HepG2 (cell line): ENCODE data around the gene CCNB1. TPM values are rescaled to one million over a fixed set of nuclear protein-coding genes. Genes with fewer than 3 reads are reported as not detected.

Experiments
- CCAR2 ChIP-seq: fragments of 200-400 bp; formaldehyde crosslinking; optimal IDR thresholded peaks from 2 replicates; pipeline ENCODE3; 2018; ENCODE audit warnings: low read depth, mild to moderate bottlenecking, low read length, moderate library complexity
- JDP2 ChIP-seq: sonication (generic); formaldehyde crosslinking; IDR thresholded peaks from 2 replicates; pipeline ENCODE4 v1.8.1; 2022; ENCODE audit warnings: missing genetic modification reagents, borderline replicate concordance
- KLF12 ChIP-seq: sonication (generic); formaldehyde crosslinking; IDR thresholded peaks from 2 replicates; pipeline ENCODE4 v1.4.0; 2020; ENCODE audit warnings: missing genetic modification reagents, borderline replicate concordance
- SMC3 ChIP-seq: IDR thresholded peaks from 2 replicates; pipeline ENCODE4 v1.6.1; 2011; ENCODE audit warnings: low read length, improper control_type of control experiment
- SNRNP70 ChIP-seq: fragments of 200-400 bp; formaldehyde crosslinking; IDR thresholded peaks from 2 replicates; pipeline ENCODE4 v1.6.1; 2017; ENCODE audit warnings: mild to moderate bottlenecking, low read depth, low read length, moderate library complexity
- SOX6 ChIP-seq, 2 experiments: fragments of 450-650 bp in 1 of 2; sonication (generic) in 1 of 2; formaldehyde crosslinking in 1 of 2; IDR thresholded peaks; 2 replicates each; pipeline versions ENCODE4 v1.4.0 to v1.6.1; 2017 to 2020; ENCODE audit warnings: antibody characterized with exemption in 1 of 2, mild to moderate bottlenecking in 1 of 2, missing genetic modification reagents in 1 of 2
- STAG1 ChIP-seq: sonication (generic); formaldehyde crosslinking; IDR thresholded peaks from 2 replicates; pipeline ENCODE4 v1.4.0; 2020; ENCODE audit warnings: missing genetic modification reagents
- THYN1 ChIP-seq: sonication (generic); formaldehyde crosslinking; IDR thresholded peaks from 2 replicates; pipeline ENCODE4 v1.8.1; 2023; ENCODE audit warnings: low read depth, mild to moderate bottlenecking, moderate library complexity, missing genetic modification reagents, borderline replicate concordance
- ZC3H4 ChIP-seq: sonication (generic); formaldehyde crosslinking; IDR thresholded peaks from 2 replicates; pipeline ENCODE4 v1.4.0; 2020; ENCODE audit warnings: missing genetic modification reagents, borderline replicate concordance
- ZNF101 ChIP-seq: sonication (generic); formaldehyde crosslinking; IDR thresholded peaks from 2 replicates; pipeline ENCODE4 v1.4.0; 2020; ENCODE audit warnings: mild to moderate bottlenecking, low read depth, missing genetic modification reagents, borderline replicate concordance
- ZNF343 ChIP-seq: sonication (generic); formaldehyde crosslinking; IDR thresholded peaks from 2 replicates; pipeline ENCODE4 v1.4.0; 2020; ENCODE audit warnings: mild to moderate bottlenecking, missing genetic modification reagents
- ZNF569 ChIP-seq: sonication (generic); formaldehyde crosslinking; IDR thresholded peaks from 2 replicates; pipeline ENCODE4 v1.5.0; 2020; ENCODE audit warnings: mild to moderate bottlenecking, missing genetic modification reagents, moderate library complexity, borderline replicate concordance
- polyA plus RNA-seq, 8 experiments: library from polyadenylated mRNA; depleted of rRNA in 3 of 8; stranded (reverse) in 7 of 8; unstranded in 1 of 8; fragments of >200 nt; fragmentation: Illumina TruSeq in 4 of 8; extraction: Trizol in 4 of 8; gene quantifications; 2 replicates each; pipeline versions ENCODE4 v1.2.1 to v1.2.3, GENCODE V29; 2011 to 2016; ENCODE audit warnings: low read depth in 4 of 8, missing spikeins in 1 of 8, mixed read lengths in 1 of 8; ENCODE audit not compliant: insufficient read depth in 1 of 8
- total RNA-seq, 5 experiments: library from RNA; depleted of rRNA; stranded (reverse); fragments of >200 nt; fragmentation: Illumina TruSeq; extraction: Trizol; gene quantifications; 2 replicates each; pipeline ENCODE4 v1.2.3, GENCODE V29; 2016; ENCODE audit warnings: low read depth in 1 of 5
- TF ChIP-seq, protein P1 (sequence below): sonication (generic); formaldehyde crosslinking; IDR thresholded peaks from 2 replicates; pipeline ENCODE4 v1.4.0; 2020; ENCODE audit warnings: missing genetic modification reagents
- TF ChIP-seq, protein P2 (sequence below): sonication (generic); formaldehyde crosslinking; IDR thresholded peaks from 2 replicates; pipeline ENCODE4 v1.4.0; 2020; ENCODE audit warnings: mild to moderate bottlenecking, missing genetic modification reagents
- TF ChIP-seq, protein P3 (sequence below): sonication (generic); formaldehyde crosslinking; IDR thresholded peaks from 2 replicates; pipeline ENCODE4 v1.4.0; 2020; ENCODE audit warnings: missing genetic modification reagents
- TF ChIP-seq, protein P4 (sequence below): sonication (generic); formaldehyde crosslinking; IDR thresholded peaks from 2 replicates; pipeline ENCODE4; 2020; ENCODE audit warnings: missing genetic modification reagents, mild to moderate bottlenecking, borderline replicate concordance
- TF ChIP-seq, protein P5 (sequence below): sonication (generic); formaldehyde crosslinking; IDR thresholded peaks from 2 replicates; pipeline ENCODE4 v1.5.0; 2020; ENCODE audit warnings: missing genetic modification reagents
- TF ChIP-seq, protein P6 (sequence below): sonication (generic); formaldehyde crosslinking; IDR thresholded peaks from 2 replicates; pipeline ENCODE4 v1.5.1; 2020; ENCODE audit warnings: mild to moderate bottlenecking, missing genetic modification reagents, moderate library complexity

Gene CCNB1
- total and polyA plus RNA-seq, 2 of the 13 experiments (the other 11 are each of a cell fraction or from before 2014, with no cell fraction given) = 82.3 to 316 TPM

DNA sequence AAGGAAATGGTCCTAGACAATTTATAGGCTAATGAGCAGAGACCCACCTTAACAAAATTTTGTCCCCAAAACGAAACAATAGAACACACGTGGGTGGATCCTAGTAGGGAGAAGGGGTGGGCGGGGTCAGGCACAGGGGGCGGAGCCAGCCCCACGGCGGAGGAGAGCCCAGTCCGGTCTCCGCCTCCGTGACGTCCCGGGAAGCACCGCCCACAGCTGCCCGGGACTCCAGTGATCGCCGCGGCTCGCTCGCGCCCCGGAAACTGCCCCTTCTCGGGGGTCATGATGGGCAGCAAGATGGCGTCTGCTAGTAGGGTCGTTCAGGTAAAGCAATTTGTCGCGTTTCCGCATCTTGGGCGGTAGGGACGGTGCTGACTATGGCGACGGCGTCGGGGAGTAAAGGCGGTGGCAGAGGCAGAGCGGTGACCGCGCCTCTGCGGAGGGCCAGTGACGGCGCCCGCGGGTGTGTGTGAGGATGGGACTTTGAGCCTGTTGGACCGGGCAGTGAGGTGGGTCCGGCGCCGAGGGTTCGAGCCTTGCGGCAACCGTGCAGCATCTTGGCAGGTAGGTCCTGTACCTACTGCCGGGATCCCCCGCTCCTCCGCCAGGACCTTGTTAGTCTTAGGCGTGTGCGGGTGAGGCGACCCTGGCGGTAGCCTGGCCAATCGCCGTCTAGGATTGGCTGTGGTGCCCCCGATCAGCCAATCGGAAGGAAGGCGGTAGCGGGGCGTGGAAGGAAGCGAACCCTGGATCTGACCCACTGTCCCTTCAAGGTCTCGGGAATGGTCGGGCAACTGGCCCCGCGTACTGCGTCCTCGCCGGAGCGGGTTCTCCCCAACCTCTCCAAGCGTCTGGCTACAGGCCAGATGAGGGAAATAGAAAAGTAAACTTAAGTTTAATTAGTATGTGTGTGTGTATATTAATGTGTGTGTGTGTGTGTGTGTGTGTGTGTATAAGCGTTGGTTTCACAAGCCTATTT, 50.9 kb downstream of the CCNB1 start (continued):
- TF ChIP-seq SMC3 (no peak), THYN1 (no peak), CCAR2 (no peak), KLF12 (peak; percentile 58; the same call in 1 of the 2 replicates), STAG1 (no peak; the same call in 1 of the 2 replicates), ZNF343 (CRISPR knock-in tag) (peak; percentile 60; the same call in 1 of the 2 replicates), SNRNP70 (no peak), JDP2 (no peak), SOX6 (IDR thresholded peaks at IDR 0.05) (no peak), SOX6 (CRISPR knock-in tag; IDR thresholded peaks at IDR 0.05) (peak; percentile 79), ZNF569 (CRISPR knock-in tag) (no peak), ZC3H4 (peak; percentile 89; the same call in 1 of the 2 replicates), ZNF101 (no peak)
- TF ChIP-seq, protein P1, sequence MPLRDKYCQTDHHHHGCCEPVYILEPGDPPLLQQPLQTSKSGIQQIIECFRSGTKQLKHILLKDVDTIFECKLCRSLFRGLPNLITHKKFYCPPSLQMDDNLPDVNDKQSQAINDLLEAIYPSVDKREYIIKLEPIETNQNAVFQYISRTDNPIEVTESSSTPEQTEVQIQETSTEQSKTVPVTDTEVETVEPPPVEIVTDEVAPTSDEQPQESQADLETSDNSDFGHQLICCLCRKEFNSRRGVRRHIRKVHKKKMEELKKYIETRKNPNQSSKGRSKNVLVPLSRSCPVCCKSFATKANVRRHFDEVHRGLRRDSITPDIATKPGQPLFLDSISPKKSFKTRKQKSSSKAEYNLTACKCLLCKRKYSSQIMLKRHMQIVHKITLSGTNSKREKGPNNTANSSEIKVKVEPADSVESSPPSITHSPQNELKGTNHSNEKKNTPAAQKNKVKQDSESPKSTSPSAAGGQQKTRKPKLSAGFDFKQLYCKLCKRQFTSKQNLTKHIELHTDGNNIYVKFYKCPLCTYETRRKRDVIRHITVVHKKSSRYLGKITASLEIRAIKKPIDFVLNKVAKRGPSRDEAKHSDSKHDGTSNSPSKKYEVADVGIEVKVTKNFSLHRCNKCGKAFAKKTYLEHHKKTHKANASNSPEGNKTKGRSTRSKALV (CRISPR knock-in tag) = peak; percentile 34; the same call in 1 of the 2 replicates
- TF ChIP-seq, protein P2, sequence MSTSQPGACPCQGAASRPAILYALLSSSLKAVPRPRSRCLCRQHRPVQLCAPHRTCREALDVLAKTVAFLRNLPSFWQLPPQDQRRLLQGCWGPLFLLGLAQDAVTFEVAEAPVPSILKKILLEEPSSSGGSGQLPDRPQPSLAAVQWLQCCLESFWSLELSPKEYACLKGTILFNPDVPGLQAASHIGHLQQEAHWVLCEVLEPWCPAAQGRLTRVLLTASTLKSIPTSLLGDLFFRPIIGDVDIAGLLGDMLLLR (CRISPR knock-in tag) = peak; percentile 92
- TF ChIP-seq, protein P3, sequence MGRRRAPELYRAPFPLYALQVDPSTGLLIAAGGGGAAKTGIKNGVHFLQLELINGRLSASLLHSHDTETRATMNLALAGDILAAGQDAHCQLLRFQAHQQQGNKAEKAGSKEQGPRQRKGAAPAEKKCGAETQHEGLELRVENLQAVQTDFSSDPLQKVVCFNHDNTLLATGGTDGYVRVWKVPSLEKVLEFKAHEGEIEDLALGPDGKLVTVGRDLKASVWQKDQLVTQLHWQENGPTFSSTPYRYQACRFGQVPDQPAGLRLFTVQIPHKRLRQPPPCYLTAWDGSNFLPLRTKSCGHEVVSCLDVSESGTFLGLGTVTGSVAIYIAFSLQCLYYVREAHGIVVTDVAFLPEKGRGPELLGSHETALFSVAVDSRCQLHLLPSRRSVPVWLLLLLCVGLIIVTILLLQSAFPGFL (CRISPR knock-in tag) = peak; percentile 45; the same call in 1 of the 2 replicates
- TF ChIP-seq, protein P4, sequence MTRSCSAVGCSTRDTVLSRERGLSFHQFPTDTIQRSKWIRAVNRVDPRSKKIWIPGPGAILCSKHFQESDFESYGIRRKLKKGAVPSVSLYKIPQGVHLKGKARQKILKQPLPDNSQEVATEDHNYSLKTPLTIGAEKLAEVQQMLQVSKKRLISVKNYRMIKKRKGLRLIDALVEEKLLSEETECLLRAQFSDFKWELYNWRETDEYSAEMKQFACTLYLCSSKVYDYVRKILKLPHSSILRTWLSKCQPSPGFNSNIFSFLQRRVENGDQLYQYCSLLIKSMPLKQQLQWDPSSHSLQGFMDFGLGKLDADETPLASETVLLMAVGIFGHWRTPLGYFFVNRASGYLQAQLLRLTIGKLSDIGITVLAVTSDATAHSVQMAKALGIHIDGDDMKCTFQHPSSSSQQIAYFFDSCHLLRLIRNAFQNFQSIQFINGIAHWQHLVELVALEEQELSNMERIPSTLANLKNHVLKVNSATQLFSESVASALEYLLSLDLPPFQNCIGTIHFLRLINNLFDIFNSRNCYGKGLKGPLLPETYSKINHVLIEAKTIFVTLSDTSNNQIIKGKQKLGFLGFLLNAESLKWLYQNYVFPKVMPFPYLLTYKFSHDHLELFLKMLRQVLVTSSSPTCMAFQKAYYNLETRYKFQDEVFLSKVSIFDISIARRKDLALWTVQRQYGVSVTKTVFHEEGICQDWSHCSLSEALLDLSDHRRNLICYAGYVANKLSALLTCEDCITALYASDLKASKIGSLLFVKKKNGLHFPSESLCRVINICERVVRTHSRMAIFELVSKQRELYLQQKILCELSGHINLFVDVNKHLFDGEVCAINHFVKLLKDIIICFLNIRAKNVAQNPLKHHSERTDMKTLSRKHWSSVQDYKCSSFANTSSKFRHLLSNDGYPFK = peak; percentile 96
- TF ChIP-seq, protein P5, sequence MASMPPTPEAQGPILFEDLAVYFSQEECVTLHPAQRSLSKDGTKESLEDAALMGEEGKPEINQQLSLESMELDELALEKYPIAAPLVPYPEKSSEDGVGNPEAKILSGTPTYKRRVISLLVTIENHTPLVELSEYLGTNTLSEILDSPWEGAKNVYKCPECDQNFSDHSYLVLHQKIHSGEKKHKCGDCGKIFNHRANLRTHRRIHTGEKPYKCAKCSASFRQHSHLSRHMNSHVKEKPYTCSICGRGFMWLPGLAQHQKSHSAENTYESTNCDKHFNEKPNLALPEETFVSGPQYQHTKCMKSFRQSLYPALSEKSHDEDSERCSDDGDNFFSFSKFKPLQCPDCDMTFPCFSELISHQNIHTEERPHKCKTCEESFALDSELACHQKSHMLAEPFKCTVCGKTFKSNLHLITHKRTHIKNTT (CRISPR knock-in tag) = no peak
- TF ChIP-seq, protein P6, sequence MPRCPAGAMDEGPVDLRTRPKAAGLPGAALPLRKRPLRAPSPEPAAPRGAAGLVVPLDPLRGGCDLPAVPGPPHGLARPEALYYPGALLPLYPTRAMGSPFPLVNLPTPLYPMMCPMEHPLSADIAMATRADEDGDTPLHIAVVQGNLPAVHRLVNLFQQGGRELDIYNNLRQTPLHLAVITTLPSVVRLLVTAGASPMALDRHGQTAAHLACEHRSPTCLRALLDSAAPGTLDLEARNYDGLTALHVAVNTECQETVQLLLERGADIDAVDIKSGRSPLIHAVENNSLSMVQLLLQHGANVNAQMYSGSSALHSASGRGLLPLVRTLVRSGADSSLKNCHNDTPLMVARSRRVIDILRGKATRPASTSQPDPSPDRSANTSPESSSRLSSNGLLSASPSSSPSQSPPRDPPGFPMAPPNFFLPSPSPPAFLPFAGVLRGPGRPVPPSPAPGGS (CRISPR knock-in tag) = peak; percentile 66; the same call in 1 of the 2 replicates
